T follicular helper cell (primary cell): ENCODE data around the gene NR0B1.

ENCODE experiments used
- DNase-seq: peaks from one replicate; pipeline ENCODE4 v3.0.0-alpha.2; 2020; ENCODE audit warnings: low read depth
- total RNA-seq, 2 experiments: gene quantifications; one replicate each; lab custom pipeline; 2026; lab: John Stamatoyannopoulos, UW

NR0B1 gene
- total RNA-seq, result 0 to 0.06 reads per million in 2 experiments

GRCh38 chrX:30309139-30309571 lies at the start of gene NR0B1:
Gene NR0B1, minus strand, starts transcription at chrX:30309390. Its CDS starts 27 bp downstream, at chrX:30309363.
- no peak for DNase-seq

GRCh38 chrX:30349946-30350345 lies 40.8 kb upstream of the NR0B1 start:
- DNase-seq, result no peak

DNA sequence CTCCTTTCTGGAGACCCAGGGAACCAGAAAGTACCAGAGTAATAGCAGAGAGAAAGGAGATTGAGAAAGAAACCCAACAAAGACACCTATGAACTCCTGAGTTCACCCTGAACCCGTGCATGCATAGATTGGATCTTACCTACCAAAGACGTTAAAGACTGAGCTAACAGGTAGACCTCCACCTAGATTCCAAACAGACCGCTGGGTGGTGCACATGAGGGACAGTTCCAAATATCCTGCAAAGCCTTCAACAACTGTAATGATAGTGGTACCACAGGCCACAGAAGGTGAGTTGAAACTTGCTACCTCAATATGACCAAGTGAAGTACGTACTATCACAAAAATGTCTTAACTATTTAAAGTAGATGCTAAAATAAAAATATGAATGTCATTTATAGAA lies 34.0 kb upstream of the NR0B1 start:
- DNase-seq, result no peak

GRCh38 chrX:30340753-30341152 lies 31.6 kb upstream of the NR0B1 start:
- DNase-seq, result no peak

DNA sequence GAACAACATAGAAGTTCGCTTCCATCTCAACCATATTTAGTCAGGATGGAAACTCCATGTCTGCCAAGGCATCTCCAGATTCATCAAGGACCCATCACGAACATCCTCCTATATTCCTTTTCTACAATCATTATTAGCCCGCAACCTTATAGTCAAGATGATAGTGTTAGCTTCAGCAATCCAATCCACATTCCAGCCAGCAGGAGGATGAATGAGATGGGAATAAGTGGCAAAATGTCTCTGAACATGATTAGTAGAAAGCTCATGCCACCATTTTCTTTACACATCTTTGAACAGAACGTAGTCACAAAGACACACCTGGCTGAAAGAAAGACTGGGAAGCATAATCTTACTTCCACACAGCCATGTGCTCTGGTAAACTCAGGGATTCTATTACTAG lies 18.6 kb upstream of the NR0B1 start:
- DNase-seq, result no peak

- DNase-seq, result no peak
These were observed 8.1 kb upstream of the NR0B1 start for GRCh38 chrX:30317308-30317707.

DNA sequence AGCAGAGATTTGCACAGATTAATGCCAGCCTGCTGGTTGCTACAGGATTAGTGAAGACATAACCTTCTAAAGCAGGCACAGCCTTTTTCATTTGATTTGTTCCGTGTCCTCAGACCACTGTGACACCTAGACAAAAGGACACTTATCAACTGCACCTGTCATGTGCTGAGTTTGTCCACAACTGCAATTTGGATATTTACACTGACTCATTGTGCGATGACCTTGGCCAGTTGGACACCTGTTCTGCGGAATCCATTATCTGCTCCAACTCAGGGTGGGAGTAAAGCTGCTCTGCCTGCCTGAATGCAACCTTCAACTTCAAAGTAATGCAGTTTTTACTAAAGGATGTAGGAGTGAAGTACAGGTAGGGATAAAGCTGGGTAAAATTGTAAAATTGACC lies 4.1 kb upstream of the NR0B1 start:
- DNase-seq, result no peak

- no peak for DNase-seq
These were observed 3.7 kb upstream of the NR0B1 start for GRCh38 chrX:30312858-30313257.

DNA sequence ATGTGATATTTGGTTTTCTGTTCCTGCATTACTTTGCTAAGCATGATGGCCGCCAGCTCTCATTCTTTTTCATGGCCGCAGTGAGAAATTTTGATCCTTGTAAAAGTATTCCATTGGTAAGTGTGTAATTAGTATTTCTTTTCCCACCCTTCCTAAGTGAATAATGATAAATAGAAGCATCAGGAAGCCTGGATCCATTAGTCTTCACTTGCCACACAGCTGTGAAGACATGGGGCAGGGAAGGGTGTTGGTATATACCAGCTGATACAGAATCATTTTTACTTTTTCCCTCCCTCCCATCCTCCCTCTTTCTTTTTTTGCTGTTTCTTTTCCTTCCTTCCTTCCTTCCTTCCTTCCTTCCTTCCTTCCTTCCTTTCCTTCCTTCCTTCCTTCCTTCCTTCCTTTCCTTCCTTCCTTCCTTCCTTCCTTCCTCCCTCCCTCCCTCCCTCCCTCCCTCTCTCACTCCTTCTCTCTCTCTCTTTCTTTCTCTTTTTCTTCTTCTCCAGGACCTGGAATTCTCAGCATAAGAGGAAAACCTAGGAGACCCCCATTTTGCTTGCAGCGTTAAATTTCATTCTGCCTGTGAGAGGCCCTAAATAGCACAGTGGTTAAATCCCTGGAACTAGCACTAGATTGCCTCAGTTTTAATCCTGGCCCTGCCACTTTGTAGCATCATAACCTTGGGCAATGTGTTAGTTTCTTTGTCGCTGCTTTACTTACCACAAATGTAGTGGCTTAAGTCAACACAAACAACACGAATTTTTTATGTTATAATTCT lies 1.4 kb upstream of the NR0B1 start:
- no peak for DNase-seq

DNA sequence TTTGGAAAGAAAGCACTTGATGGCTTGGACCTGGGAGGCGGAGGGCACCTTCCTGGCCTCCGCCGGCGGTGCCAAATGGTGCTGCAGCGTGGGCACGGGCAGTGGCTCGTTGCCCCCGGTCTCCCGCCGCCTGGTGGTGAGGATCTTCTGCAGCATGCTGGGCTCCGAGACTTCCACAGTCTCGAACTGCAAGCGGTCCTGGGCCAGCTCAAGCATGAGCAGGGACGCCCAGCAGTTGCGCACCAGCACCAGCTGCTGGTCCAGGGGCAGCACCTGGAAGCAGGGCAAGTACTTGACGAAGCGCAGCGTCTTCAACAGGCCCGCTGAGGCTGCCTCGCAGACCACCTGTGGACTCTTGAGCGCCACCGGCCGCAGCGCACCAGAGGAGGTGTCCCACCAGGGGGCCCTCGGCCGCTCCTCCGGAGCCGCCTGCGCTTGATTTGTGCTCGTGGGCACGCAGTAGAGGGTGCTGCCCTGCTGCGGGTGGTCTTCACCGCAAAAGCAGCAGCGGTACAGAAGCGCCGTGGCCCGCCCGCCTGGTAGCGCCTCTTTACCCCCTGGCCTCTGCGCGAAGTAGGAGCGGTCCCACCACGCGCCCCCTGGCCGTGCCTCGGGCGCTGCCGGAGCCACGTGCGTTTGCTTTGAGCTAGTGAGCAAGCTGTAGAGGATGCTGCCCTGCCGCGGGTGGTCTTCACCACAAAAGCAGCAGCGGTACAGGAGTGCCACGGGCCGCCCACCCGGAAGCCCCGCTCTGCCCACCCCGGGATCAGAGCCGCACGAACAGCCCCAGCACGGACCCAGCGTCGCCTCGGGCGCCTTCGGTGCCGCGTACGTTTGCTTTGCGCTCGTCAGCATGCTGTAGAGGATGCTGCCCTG lies 689 bp downstream of the NR0B1 start:
- no peak for DNase-seq

DNA sequence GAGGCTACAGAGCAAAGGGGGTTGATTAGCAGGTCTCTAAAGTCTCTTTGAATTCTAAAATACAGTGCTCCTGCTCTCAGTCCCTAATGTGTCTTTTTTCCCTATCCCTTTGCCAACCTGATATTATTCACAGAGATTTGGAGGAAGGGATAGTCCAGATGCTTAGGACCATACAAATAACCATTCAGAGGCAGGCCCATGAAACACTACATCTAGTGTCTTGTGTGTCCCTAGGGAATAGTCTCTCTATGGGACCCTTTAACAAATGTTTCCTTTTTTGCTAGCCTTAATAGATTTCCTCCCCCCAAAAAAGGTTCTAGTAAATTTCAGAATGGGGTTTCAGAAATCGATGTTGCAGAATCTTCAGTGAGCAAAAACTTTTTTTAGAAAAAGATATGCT lies 1.7 kb downstream of the NR0B1 start:
- no peak for DNase-seq

DNA sequence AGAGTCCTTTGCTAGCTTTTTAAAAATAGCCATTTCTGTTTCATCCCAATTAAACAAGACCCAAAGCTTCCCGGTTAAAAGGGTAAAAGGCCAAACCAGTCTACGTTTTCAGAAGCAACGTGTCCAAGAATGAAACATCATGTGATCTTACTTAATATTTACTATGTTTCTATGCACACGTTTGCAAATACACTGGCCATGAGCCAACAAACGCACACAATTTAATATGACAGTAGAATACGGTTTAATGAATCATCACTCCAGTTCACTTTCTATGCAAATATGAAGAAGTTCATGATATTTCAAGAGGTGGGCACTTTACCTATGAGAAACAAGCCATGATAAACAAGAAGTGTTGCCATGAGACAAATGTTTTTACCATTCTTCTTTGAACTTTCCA lies 4.3 kb downstream of the NR0B1 start:
- no peak for DNase-seq

DNA sequence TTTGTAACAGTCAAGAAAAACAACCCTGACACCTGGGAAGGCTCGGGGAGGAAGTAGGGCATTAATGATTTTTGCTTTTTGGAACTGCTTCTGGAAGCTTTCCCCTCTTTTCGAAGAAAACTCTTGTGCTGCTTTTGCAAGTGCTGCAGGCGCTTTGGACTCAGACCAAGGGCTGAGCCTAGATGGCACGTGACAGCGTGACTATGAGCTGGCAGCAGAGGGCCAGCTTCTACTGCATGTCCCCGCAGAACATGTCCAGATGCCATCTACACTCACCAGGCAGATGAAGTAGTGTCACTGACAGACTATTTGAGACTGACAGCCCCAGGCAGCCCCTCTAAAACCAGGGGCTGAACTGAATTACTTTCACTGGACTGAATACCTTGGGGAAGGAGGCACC lies 6.2 kb downstream of the NR0B1 start:
- no peak for DNase-seq

GRCh38 chrX:30301963-30302362 lies 7.2 kb downstream of the NR0B1 start:
- DNase-seq, result no peak

DNA sequence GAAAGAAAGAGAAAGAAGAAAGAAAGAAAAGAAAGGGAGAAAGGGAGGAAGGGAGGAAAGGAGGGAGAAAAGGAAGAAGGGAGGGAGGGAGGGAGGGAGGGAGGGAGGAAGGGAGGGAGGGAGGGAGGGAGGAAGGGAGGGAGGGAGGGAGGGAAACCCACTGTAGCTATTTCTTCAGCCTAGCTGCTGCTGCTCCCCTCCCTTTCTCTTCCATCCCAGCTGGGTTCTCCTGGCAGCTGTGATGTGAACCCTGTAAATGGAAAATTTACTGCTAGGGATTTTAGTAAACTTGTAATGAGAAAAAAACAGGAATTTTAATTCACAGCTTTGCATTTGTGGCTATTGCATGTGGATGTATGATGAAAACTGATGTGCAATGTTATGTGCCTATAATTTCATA lies 8.0 kb downstream of the NR0B1 start:
- DNase-seq, result no peak

DNA sequence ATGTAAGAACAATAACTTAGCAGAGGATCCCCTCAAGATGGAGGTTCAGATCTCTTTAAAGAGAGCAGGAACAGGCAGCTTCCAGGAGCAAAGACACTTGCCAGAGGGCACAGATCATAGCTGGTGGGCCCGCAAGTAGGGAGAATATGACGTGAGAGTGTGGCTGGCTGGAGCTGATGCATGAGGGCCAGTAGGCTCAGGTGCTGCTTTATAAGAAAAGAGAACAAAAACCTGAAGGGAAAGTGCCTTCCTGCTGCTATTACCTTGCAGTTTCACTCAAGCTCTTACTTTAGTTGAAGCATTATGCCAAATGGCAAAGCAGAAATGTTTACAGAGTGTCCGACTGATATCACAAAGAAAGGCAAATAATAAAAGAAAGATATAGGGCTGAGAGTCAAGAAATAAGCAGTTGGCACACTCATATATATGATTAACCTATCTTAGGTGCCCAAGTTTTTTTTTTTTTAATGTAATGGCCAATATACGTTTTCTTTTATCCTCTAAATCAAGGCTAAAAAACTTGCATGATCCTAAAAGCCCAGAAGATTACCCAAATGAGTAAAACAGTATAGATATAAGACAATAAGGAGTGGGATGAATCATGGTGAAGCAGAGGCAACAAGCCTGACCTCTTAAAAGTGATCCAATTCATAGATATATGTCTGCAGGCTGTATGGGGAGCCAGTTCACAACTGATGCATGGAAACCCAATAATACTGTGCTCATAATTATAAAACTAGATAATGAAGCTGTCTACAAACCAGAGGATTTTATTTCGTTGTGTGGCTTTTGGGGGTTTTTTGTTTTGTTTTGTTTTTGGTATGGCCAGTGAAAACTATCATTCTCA lies 12.6 kb downstream of the NR0B1 start:
- DNase-seq, result no peak

- DNase-seq, result no peak
These were observed 25.6 kb downstream of the NR0B1 start for GRCh38 chrX:30283456-30284200.

GRCh38 chrX:30282527-30282926 lies 26.7 kb downstream of the NR0B1 start:
- no peak for DNase-seq

GRCh38 chrX:30280428-30280827 lies 28.8 kb downstream of the NR0B1 start:
- no peak for DNase-seq

DNA sequence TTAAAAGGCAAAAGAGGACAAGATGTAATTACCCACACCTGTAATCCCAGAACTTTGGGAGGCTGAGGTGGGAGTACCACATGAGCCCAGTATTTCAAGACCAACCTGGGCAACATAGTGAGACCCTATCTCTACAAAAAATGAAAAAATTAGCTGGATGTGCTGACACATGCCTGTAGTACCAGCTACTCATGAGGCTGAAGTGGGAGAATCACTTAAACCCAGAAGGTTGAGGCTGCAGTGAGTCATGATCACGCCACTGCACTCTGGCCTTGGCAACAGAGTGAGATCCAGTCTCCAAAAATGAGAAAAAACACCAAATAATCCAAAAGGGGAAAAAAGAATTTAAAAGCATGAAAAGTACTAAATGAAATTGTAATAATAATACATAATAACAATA lies 30.8 kb downstream of the NR0B1 start:
- no peak for DNase-seq

GRCh38 chrX:30275498-30275897 lies 33.7 kb downstream of the NR0B1 start:
- no peak for DNase-seq
